NCI-H128 (cell line): Measurements from ENCODE around the gene IFT81.
"Not testable (repeated sequence)": the region's sequence is repeated elsewhere in the genome, so short reads cannot be mapped to it uniquely, and the experiment has no call there.

Experiments
- DNase-seq: peaks from one replicate; lab custom pipeline; 2025; ENCODE audit not compliant: unreplicated experiment; lab: John Stamatoyannopoulos, UW

The IFT81 gene

DNA sequence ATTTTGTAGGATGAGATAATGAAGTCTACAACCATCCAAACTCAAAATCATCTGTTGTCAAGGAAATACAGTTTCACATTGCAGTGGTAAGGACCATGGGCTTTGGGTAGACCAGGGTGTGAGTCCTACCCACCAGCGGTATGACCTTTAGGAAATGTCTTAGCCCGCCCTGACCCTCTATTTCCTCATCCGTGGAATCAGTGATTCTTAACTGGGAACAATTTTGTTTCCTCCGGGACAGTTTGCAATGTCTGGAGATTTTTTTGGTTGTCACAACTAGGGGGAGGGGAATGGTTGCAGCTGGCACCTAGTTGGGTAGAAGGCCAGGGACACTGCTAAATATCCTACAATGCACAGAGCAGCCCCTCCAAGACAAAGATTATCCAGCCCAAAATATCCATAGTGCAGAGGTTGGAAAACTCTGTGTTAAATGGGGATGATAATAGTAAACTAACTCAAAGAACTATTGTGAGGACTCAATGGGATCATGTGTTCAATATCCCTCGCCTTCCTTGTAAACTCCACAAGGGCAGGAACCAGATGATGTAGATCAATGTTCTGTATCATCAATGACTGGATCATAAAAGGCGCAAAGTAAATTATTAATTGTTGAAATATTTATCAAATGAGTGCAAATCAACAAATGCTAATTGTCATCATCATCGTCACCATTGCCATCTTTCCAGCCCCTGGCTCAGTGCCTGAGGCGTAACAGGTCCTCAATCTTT is 15.7 kb upstream of the IFT81 start:
- no peak for DNase-seq

DNA sequence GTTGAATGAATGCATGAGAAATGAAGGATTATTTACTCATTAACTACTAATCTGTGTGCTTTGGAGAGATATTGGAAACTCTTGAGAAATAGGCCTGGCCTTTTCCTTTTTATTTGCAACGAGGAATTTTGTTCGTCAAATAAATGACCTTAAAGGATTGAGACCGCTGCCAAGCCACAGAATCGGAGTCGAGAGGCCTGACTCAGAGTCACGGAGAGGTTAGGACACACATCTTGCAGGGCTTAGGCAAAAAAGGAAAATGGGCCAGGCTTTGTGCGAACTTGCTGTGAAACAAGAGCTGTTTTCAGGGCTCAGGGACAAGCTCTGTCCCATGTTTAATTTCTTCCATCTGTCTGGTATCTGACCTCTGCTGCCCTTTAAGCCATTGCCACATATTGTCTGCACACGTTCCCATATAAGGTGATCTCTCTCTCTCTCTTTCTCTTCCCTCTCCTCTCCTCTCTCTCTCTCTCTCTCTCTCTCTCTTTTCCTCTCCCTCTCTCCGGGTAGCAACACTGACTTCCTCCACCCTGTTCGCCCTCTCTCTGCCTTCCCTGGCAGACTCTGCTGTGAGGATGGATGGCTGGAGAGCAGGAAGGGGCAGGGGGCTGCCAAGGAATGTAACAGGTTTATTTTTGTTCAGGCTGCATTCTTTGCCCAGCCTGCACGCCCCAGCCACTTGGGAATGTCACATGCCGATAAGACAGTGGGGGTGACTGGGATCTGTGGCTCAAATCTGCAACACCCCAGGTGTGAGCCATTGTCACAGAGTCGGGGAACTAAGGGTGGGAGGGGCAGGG is 14.9 kb upstream of the IFT81 start:
- DNase-seq, result no peak

DNA sequence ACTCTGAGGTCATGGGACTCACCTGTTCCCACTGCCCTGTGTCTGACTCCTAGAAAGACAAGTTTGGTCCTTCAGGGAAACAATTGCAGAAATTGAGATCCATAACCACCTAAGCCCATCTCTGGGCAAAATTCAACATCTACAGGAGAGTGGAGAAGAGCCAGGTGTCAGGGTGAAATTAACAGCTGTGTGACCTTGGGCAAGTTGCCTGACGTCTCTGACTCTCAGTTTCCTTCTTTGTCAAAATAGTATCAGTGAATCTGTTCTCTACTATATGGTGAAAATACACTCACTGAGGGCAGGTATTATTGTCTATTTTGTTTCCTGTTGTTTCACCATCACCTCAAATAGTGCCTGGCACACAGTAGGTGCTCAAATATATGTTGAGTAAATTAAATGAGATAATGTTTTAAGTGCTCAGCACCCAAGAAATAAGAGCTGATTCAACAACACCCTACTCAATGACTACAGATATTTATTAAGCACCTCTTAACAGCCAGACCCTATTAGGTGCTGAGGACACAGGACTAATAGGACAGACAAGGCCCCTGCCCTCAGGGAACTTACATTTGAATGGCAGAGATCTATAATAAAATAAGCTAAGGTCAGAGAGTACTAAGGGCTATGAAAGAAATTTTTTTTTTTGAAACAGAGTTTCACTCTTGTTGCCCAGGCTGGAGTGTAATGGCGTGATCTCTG is 14.2 kb upstream of the IFT81 start:
- no peak for DNase-seq

DNA sequence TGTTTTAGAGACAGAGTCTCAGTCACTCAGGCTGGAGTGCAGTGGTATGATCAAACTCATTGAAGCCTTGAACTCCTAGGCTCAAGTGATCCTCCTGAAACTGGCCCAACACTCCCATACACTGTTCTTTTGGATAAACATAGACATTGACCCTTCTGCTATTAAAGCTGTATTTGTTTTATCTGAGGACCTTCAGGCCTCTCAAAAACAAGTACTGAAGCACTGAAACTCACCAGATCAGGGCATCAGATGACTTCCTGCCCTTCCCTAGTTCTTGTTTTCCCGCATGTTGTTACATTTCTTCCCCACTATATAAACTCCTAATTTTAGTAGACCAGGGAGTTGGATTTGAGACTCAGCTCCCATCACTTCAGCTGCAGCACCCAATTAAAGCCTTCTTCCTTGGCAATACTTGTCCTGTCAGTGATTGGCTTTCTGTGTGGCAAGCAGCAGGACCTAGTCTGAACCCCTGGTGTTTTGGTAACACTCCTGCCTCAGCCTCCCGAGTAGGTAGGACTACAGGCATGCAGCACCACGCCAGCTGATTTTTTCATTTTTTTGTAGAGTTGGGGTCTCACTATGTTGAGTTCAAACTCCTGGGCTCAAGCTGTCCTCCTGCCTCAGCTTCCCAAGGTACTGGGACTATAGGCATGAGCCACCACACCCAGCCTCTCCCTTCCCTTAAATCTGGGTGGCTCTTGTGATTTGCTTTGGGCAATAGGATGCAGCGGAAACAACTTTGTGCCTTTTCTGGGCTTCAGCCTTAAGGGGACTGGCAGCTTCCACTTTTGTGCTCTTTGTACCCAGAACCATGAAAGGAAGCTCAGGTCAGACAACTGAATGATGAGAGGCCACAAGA is 12.5 kb upstream of the IFT81 start:
- DNase-seq, result no peak

DNA sequence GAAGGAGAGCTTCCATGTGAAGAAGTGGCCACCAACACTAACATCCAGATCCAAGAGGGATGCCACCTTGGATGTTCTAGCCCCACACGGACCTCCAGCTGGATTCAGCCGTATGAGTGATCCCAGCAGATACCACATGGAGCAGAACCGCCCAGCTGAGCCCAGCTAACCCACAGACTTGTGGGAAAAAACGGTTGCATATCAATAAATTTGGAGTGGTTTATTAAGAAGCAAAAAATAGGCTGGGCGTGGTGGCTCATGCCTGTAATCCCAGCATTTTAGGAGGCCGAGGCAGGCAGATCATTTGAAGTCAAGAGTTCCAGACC is 11.9 kb upstream of the IFT81 start:
- DNase-seq, result no peak

DNA sequence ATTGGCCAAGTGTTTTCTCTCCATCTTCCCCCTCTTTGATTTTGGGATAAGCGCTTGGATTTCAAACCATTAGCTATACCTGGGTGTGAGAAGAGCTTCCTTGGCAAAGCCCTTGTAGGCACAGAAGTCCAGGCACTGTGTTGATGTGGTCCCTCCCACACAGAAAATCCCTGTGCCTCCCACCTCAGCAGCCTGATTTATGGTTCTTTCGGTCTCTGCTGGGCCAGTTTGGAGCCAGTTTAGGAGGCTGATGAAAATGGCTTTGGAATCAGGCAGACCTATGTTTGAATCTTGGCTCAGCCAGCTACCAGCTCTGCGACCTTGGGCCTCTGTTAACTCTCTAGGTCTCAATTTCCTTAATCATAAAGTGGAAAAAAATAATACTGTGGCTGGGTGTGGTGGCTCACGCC is 9.6 kb upstream of the IFT81 start:
- no peak for DNase-seq

DNA sequence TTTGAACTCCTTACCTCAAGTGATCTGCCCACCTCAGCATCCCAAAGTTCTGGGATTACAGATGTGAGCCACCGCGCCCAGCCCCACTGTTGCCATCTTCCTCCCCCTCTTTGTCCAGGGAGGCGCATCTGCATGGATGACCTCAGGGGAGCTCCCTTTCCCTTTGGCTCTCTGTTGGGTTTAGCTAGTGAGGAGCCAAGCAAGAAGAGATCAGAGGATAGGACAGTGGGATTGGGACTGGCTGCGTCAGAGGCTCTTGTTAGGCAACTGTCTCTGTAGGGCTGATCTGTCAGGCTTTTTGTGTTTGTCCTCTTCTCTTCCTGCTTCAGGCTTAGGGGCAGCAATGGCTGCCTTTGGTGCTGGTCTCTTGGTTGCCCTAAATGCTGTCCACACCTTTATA is 8.5 kb upstream of the IFT81 start:
- no peak for DNase-seq

DNA sequence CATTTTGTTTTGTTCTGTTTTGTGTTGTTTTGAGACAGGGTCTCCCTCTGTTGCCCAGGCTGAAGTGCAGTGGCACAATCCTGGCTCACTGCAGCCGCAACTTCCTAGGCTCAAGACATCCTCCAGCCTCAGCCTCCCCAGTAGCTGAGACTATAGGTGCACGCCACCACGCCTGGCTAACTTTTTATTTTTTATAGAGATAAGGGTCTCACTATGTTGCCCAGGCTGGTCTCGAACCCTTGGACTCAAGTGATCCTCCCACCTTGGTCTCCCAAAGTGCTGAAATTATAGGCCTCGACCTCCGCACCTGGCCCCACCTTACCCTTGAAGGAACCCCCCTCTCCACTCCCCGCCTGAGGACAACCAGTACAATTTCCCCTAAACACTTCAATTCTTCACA is 7.5 kb upstream of the IFT81 start:
- DNase-seq, result no peak

DNA sequence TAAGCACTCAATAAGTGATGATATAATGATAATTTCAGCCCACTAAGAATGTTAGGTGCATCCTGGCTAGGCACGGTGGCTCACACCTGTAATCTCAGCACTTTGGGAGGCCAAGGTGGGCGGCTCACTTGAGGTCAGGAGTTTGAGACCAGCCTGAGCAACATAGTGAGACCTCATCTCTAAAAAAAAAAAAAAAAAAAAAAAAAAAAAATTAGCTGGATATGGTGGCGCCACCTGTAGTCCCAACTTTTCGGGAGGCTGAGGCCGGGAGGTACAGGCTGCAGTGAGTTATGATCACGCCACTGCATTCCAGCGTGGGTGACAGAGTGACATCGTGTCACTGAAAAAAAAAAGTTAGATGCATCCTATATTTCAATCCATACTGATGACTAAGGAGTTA is 6.9 kb upstream of the IFT81 start:
- not testable (repeated sequence) for DNase-seq

DNA sequence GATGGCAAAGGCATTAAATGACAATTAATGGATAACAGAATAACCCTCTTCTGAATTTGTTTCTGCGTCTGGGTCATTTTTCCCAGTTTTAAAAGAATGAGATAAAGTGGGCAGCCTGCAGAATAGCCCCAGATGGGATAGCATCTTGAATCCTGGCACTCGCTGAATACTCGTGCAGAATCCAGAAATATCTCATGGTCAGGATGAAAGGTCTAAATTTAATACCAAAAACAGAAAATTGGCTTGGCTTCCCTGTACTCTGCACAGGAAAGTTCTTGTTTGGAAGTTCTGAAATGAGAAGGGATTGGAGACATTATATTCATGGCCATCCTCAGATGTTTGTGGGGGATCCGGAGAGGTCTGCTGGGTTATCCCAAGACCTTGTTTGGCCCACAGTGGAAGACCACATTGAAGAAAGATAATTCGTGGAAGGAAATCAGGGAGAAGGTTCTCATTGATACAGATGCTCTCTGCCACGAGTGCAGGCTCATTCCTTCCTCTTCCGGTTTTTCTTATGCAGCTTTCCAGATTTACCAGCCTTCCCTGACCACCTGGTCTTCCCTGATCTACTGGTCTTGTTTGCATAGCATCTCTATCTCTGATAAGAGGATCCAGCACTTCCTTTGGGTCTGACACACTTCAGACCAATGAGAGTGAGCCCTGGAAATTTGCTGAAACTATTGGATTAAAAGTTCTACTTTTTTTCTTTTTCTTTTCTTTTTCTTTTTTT is 6.0 kb upstream of the IFT81 start:
- DNase-seq, result no peak

DNA sequence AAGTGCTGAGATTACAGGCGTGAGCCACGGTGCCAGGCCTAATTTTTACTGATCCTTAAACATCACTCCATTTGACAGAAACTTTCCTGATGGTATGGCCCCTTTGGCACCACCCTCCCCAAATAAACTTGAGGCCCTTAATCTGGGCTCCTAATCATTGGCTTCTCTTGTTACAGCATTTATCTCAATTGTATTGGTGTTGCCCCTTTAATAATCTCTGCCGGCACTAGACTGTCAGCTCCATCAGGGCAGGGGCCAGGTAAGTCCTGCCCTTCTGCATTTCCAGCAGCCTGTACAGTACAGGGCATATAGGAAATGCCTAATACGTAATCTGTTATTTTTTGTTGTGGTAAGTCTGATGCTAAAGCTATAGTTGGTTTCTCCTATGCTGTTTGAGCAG is 1.2 kb upstream of the IFT81 start:
- DNase-seq, result no peak

DNA sequence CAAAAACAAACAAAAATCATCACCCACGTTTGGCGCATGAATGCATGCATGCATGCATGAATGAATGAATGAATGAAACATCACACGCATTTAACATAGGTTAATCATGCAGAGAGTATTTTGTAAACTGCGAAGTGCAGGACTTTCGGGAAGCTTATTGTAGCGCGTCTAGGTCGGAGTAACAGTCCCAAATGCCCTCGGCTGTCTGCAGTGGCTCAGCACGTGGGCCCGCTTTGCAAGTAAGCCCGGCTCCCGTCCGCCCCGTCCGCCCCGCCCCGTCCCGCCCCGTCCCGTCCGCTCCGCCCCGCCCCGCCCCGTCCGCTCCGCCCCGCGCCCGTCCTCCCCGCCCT is 263 bp upstream of the IFT81 start:
- no peak for DNase-seq

DNA sequence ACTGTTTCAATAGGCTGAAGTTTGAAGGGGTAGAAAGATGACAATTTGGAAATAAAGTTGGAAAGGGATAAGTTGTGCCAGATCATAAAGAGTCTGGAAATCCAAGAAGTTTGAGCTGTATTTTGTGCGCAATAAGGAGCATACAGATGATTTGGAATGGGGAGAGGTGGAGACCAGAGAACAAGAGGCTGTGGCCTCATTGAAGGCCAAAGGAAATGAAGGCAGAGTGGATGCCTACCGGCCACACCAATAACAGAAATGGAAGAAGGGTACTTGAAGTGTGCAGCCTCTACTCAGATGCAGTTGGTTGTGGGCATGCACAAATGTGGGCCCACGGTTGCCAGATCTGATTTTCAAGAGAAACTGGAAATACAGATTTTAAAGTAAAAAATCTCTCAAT is 2.4 kb downstream of the IFT81 start:
- DNase-seq, result no peak

DNA sequence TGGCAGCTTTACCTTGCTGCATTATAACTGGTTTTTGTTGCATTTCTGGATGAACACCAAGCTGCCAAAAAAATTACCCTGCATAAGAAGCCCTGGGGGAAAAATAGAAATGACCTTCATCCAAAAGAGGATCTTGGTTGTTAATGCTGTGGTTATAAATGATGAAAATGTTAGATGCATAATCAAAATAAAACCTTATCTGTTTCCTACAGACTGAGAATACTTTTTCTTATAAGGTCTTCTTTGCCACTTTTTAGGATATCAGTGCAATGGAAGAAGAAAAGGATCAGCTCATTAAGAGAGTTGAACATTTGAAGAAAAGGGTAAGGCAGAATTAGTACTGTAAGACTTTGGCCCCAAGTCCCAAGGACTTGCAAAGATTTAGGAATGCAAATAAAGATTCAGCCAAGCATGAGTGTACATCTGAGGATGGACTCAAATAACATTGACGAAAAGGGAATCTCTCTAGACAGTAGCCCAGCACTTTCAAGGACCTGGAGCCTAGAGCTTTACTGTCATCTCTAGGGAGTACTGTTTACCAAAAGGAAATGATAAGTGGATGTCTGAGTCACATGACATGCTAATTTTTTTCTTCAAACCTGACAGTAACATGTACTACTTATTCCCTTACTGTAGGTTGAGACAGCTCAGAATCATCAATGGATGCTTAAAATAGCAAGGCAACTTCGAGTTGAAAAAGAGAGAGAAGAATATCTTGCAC is 10.7 kb downstream of the IFT81 start:
- DNase-seq, result no peak

DNA sequence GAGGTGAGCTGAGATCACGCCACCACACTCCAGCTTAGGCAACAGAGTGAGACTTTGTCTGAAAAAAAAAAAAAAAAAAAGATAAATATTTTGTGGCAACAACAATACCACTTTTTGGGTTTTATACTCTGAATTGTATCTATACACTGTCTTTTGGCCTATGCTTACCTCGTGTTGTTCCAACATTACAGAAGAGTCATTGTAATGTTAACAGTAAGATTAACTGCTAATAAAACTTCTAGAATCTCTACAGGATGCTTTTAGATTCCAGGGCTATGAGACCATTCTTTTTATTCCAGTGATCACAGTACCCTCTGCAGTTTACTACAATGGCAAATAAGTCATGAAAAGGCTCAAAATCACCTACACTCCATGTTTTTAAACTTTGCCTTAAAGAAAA is 11.6 kb downstream of the IFT81 start:
- no peak for DNase-seq

DNA sequence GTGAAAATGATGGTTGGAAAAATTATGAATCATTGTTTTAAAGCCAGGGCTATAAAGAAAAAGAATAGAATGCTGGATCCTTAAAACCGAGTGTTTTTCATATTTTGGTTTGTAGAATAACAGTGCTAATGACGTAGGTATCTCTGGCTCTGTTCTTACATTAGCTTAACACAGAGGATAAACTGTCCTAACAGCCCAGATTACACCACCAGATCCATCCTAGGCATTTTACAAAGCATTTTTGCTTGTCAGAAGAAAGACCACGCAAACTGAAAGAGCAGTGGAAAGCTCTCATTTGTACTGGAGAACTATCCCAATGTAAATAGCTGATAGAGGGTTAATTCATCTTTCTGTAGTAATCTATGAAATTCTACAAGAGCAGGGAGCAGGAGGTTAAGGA is 13.6 kb downstream of the IFT81 start:
- DNase-seq, result no peak

DNA sequence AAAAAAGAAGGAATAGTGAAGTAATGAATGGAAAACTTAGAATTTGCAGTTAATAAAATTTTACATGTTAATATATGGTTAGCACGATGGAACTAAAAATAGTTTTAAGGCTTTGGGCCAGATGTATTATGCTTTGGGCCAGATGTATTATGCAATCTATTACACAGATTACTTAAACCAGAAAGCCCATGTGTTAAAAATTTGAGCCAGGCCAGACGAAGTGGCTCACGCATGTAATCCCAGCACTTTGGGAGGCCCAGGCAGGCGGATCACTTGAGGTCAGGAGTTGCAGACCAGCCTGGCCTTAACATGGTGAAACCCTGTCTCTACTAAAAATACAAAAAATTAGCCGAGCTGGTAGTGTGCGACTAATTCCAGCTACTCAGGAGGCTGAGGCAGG is 17.2 kb downstream of the IFT81 start:
- no peak for DNase-seq

DNA sequence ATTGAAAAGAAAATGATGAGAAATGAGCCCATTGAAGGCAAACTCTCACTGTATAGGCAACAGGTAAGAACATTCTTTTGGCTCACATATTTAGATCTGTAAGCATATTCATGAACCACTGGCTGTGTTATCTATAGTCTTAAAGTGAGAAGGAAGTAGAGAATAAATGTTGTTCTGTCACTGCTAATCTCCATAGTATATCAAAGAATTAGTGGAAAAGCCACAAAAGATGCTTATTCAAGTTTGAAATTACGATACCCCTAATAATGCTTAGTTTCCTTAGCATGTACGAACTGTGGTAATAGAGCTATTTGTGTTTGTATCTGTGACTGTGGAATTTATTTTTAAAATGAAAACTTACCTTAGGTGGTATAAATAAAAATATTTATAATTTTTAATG is 22.8 kb downstream of the IFT81 start:
- DNase-seq, result no peak

DNA sequence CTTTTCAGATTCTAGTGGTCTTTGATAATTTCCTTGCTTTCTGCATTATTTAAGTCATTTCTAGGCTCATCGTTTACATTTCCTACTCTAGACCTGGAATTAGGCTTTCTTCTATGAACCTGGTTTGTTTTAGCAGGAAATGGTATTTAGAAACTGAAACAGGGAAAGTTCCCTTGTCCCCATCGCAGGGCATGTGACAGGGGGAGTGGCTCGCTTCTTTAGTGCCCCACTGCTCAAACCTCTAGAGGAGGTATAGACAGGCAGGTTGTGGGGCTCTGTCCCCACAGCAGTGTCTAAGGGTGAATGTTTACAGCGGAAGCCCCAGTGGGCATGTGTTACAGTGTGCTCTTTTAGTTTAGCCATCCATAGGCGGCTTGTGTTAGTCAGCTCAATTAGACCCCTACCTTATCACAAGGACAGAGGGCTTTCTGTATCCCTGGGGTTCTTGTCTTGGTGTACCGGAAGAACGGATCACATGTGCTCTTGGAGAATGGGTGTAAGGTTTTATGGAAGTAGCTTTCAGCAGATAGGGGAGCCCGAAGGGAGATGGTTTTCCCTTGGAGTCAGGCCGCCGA is 25.0 kb downstream of the IFT81 start:
- no peak for DNase-seq

DNA sequence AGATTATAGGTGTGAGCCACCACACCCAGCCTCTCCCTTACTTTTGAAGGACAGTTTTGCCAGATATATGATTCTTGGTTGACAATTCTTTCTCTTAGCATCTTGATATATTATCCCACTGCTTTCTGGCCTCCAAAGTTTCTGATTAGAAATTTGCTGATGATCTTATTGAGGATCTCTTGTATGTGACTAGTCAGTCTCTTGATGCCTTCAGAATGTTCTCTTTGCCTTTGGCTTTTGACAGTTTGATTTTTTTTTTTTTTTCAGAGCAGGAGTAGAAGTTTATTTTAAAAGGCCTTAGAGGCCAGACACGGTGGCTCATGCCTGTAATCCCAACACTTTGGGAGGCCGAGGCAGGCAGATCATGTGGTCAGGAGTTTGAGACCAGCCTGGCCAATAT is 32.6 kb downstream of the IFT81 start:
- no peak for DNase-seq
